OCI-LY7 (cell line): Measurements from ENCODE around the gene OMG.

Experiments used
- CTCF ChIP-seq: fragments of 200-600 bp; sonication (generic); conservative IDR thresholded peaks from 2 replicates; pipeline ENCODE4 v1.5.1; 2014; ENCODE audit warnings: mild to moderate bottlenecking, antibody characterized with exemption, low read length, moderate library complexity, mixed read lengths
- EZH2phosphoT487 ChIP-seq: fragments of 200-600 bp; sonication (generic); IDR thresholded peaks from 2 replicates; pipeline ENCODE4 v1.6.1; 2018; ENCODE audit warnings: low read depth, borderline replicate concordance, mild to moderate bottlenecking, mixed run types, antibody characterized with exemption, low read length, moderate library complexity, mixed read lengths

DNA sequence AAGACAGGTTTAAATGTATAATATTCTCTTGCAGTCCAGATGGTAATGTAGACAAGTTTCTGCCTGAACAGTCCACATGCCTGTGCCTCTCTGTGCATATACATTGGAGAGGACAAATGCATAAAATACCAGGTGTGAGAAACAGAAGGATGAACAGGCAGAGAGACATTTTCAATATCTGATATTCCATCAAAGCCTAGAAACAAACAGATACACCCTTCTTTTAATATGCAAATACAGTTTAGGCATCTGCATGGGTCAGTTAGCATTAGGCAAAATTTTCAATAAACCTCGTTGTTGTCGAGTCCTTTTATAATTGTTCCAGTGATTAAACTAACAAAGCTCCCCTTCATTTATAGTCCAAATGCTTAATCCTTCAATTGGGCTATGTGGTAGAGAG lies 897 bp downstream of the OMG start:
- TF ChIP-seq CTCF (no peak), EZH2phosphoT487 (no peak)
